Non-pigmented ciliary epithelial cell (primary cell): ENCODE data around the gene OAF.

ENCODE experiments used
- DNase-seq: peaks from one replicate; pipeline ENCODE4 v3.0.0-alpha.2; 2010; ENCODE audit warnings: low read depth

The OAF gene

GRCh38 chr11:120183701-120184141, 27.1 kb upstream of the OAF start:
- no peak for DNase-seq

- DNase-seq, result no peak
Observed at GRCh38 chr11:120184371-120184945, 26.4 kb upstream of the OAF start.

GRCh38 chr11:120184946-120185705, 25.7 kb upstream of the OAF start:
- DNase-seq, result no peak

- no peak for DNase-seq
Observed at GRCh38 chr11:120185706-120186455, 25.0 kb upstream of the OAF start.

- DNase-seq, result no peak
Observed at GRCh38 chr11:120186456-120186773, 24.4 kb upstream of the OAF start.

- DNase-seq, result no peak
Observed at GRCh38 chr11:120186774-120187591, 23.8 kb upstream of the OAF start.

GRCh38 chr11:120188371-120188770, 22.5 kb upstream of the OAF start:
- no peak for DNase-seq

GRCh38 chr11:120188811-120189455, 21.9 kb upstream of the OAF start:
- no peak for DNase-seq

GRCh38 chr11:120191058-120191457, 19.8 kb upstream of the OAF start:
- DNase-seq, result no peak

GRCh38 chr11:120192831-120193625, 17.8 kb upstream of the OAF start:
- DNase-seq, result no peak

- no peak for DNase-seq
Observed at GRCh38 chr11:120194166-120194565, 16.7 kb upstream of the OAF start.

GRCh38 chr11:120195601-120196320, 15.1 kb upstream of the OAF start:
- DNase-seq, result no peak

GRCh38 chr11:120196826-120197225, 14.0 kb upstream of the OAF start:
- DNase-seq, result no peak

- no peak for DNase-seq
Observed at GRCh38 chr11:120197251-120197891, 13.5 kb upstream of the OAF start.

GRCh38 chr11:120197977-120198376, 12.9 kb upstream of the OAF start:
- DNase-seq, result no peak

GRCh38 chr11:120198403-120198786, 12.4 kb upstream of the OAF start:
- no peak for DNase-seq

GRCh38 chr11:120198787-120199469, 11.9 kb upstream of the OAF start:
- no peak for DNase-seq

GRCh38 chr11:120199613-120200012, 11.2 kb upstream of the OAF start:
- DNase-seq, result no peak

- DNase-seq, result no peak
Observed at GRCh38 chr11:120200677-120201076, 10.2 kb upstream of the OAF start.
